H9 (cell line): Measurements from ENCODE around the gene NRCAM. TPM values are rescaled to one million over a fixed set of nuclear protein-coding genes. Genes with fewer than 3 reads are reported as not detected.

Source experiments
- DNase-seq: peaks from one replicate; pipeline ENCODE4 v3.0.0-alpha.2; 2017
- H2AFZ ChIP-seq: one replicate; pipeline ENCODE4 v1.6.1; 2013; ENCODE audit warnings: mild to moderate bottlenecking, low read length, control low read depth, moderate library complexity
- H2AK5ac ChIP-seq: 2 replicates; pipeline ENCODE4 v1.6.1; 2013; ENCODE audit warnings: low read length, control low read depth, mixed read lengths; ENCODE audit not compliant: insufficient read length
- H2BK120ac ChIP-seq: one replicate; pipeline ENCODE4 v1.6.1; 2013; ENCODE audit warnings: low read depth, mild to moderate bottlenecking, low read length, control low read depth, inconsistent platforms; ENCODE audit not compliant: poor library complexity, severe bottlenecking
- H2BK12ac ChIP-seq: 2 replicates; pipeline ENCODE4 v1.6.1; 2013; ENCODE audit warnings: low read length, control low read depth, mixed read lengths, low read depth; ENCODE audit not compliant: insufficient read length
- H2BK15ac ChIP-seq: 2 replicates; pipeline ENCODE4 v1.6.1; 2013; ENCODE audit warnings: low read depth, low read length, control low read depth
- H2BK20ac ChIP-seq: one replicate; pipeline ENCODE4 v1.6.1; 2013; ENCODE audit warnings: low read depth, mild to moderate bottlenecking, low read length, control low read depth, inconsistent platforms; ENCODE audit not compliant: poor library complexity, severe bottlenecking
- H2BK5ac ChIP-seq: 2 replicates; pipeline ENCODE4 v1.6.1; 2013; ENCODE audit warnings: low read length, control low read depth, mixed read lengths; ENCODE audit not compliant: insufficient read length
- H3K14ac ChIP-seq: 2 replicates; pipeline ENCODE4 v1.6.1; 2013; ENCODE audit warnings: low read length, control low read depth; ENCODE audit not compliant: insufficient read depth
- H3K18ac ChIP-seq: 2 replicates; pipeline ENCODE4 v1.6.1; 2013; ENCODE audit warnings: low read depth, mild to moderate bottlenecking, mixed read lengths, low read length, control low read depth; ENCODE audit not compliant: insufficient read length
- H3K23ac ChIP-seq: 2 replicates; pipeline ENCODE4 v1.6.1; 2013; ENCODE audit warnings: low read length, control low read depth, mixed read lengths, low read depth; ENCODE audit not compliant: insufficient read length
- H3K23me2 ChIP-seq: 2 replicates; pipeline ENCODE4 v1.6.1; 2013; ENCODE audit warnings: low read depth, mild to moderate bottlenecking, mixed read lengths, low read length, control low read depth; ENCODE audit not compliant: insufficient read length, poor library complexity, severe bottlenecking
- H3K27ac ChIP-seq: 2 replicates; pipeline ENCODE4 v1.5.1; 2013; ENCODE audit warnings: low read length, control low read depth, mixed read lengths, low read depth; ENCODE audit not compliant: insufficient read length
- H3K27me3 ChIP-seq: 2 replicates; pipeline ENCODE4 v1.6.1; 2013; ENCODE audit warnings: low read length, control low read depth, inconsistent platforms; ENCODE audit not compliant: insufficient read depth
- H3K4ac ChIP-seq: 2 replicates; pipeline ENCODE4 v1.6.1; 2013; ENCODE audit warnings: low read depth, mild to moderate bottlenecking, control low read depth, inconsistent platforms, low read length, moderate library complexity
- H3K4me1 ChIP-seq: 2 replicates; pipeline ENCODE4 v1.6.1; 2013; ENCODE audit warnings: low read length, control low read depth, inconsistent platforms; ENCODE audit not compliant: insufficient read depth
- H3K4me2 ChIP-seq: 2 replicates; pipeline ENCODE4 v1.6.1; 2013; ENCODE audit warnings: low read length, control low read depth, mixed read lengths; ENCODE audit not compliant: insufficient read length, insufficient read depth
- H3K56ac ChIP-seq: 2 replicates; pipeline ENCODE4 v1.6.1; 2013; ENCODE audit warnings: low read depth, mild to moderate bottlenecking, mixed read lengths, low read length, control low read depth; ENCODE audit not compliant: insufficient read length
- H3K79me1 ChIP-seq: 2 replicates; pipeline ENCODE4 v1.6.1; 2013; ENCODE audit warnings: low read depth, mild to moderate bottlenecking, moderate library complexity, low read length, control low read depth, inconsistent platforms; ENCODE audit not compliant: insufficient read depth, poor library complexity, severe bottlenecking
- H3K79me2 ChIP-seq: 2 replicates; pipeline ENCODE4 v1.6.1; 2013; ENCODE audit warnings: low read length, control low read depth, inconsistent platforms; ENCODE audit not compliant: insufficient read depth
- H3K9ac ChIP-seq: 2 replicates; pipeline ENCODE4 v1.6.1; 2013; ENCODE audit warnings: low read length, control low read depth, mixed read lengths; ENCODE audit not compliant: insufficient read length; ENCODE audit errors: extremely low read depth
- H3K9me3 ChIP-seq: one replicate; pipeline ENCODE4 v1.6.1; 2013; ENCODE audit warnings: low read depth, low read length, inconsistent platforms; ENCODE audit not compliant: control insufficient read depth
- H3T11ph ChIP-seq: one replicate; pipeline ENCODE4 v1.6.1; 2013; ENCODE audit warnings: mild to moderate bottlenecking, low read length, control low read depth, inconsistent platforms
- H4K20me1 ChIP-seq: one replicate; pipeline ENCODE4 v1.6.1; 2013; ENCODE audit not compliant: control insufficient read depth, insufficient read length, insufficient read depth
- H4K5ac ChIP-seq: 2 replicates; pipeline ENCODE4 v1.6.1; 2013; ENCODE audit warnings: low read depth, mild to moderate bottlenecking, mixed read lengths, low read length, control low read depth; ENCODE audit not compliant: insufficient read length
- H4K8ac ChIP-seq: replicated peaks from 2 replicates; pipeline ENCODE4 v1.6.1; 2013; ENCODE audit warnings: low read length, control low read depth, mixed read lengths, low read depth; ENCODE audit not compliant: insufficient read length
- H4K91ac ChIP-seq: 2 replicates; pipeline ENCODE4 v1.6.1; 2013; ENCODE audit warnings: low read depth, mild to moderate bottlenecking, moderate library complexity, mixed read lengths, low read length, control low read depth; ENCODE audit not compliant: insufficient read length
- H3K27ac Mint-ChIP-seq, 3 experiments: 2 replicates in 2 of 3; 3 replicates in 1 of 3; pipeline ENCODE4 v1.8.0; 2020 to 2021; ENCODE audit warnings: mixed read lengths in 3 of 3, mild to moderate bottlenecking in 1 of 3, moderate library complexity in 1 of 3
- H3K27me3 Mint-ChIP-seq: 2 replicates; pipeline ENCODE4 v1.8.0; 2021; ENCODE audit warnings: low read depth, mild to moderate bottlenecking, moderate library complexity, mixed read lengths
- H3K36me3 Mint-ChIP-seq, 3 experiments: 2 replicates in 2 of 3; 3 replicates in 1 of 3; pipeline ENCODE4 v1.8.0; 2020 to 2021; ENCODE audit warnings: low read depth in 3 of 3, mixed read lengths in 3 of 3; ENCODE audit not compliant: insufficient read depth in 1 of 3
- H3K4me1 Mint-ChIP-seq, 2 experiments: 2 replicates each; pipeline ENCODE4 v1.8.0; 2020; ENCODE audit warnings: mixed read lengths in 2 of 2
- H3K4me3 Mint-ChIP-seq, 2 experiments: 2 replicates in 1 of 2; 3 replicates in 1 of 2; pipeline ENCODE4 v1.8.0; 2020 to 2021; ENCODE audit warnings: mild to moderate bottlenecking in 2 of 2, mixed read lengths in 2 of 2, moderate library complexity in 1 of 2
- H3K9me3 Mint-ChIP-seq, 2 experiments: 2 replicates in 1 of 2; 3 replicates in 1 of 2; pipeline ENCODE4 v1.8.0; 2020; ENCODE audit warnings: mild to moderate bottlenecking in 2 of 2, mixed read lengths in 2 of 2, moderate library complexity in 1 of 2
- CTCF ChIP-seq: fragments of 200-600 bp; sonication (generic); conservative IDR thresholded peaks from 3 replicates; pipeline ENCODE4 v1.8.0; 2021; ENCODE audit warnings: antibody characterized with exemption, mild to moderate bottlenecking
- WGBS: extraction: QIAGEN DNeasy Blood & Tissue Kit; methylation state at CpG from one replicate; pipeline ENCODE4 v1.1.7; 2013; ENCODE audit warnings: missing lambda C conversion rate, low lambda C conversion rate, mixed read lengths; ENCODE audit not compliant: insufficient read length; ENCODE audit errors: extremely low coverage; 5-methylcytosine and 5-hydroxymethylcytosine counted together
- total RNA-seq: library from RNA; stranded (reverse); gene quantifications from 2 replicates; pipeline ENCODE4 v1.2.1, GENCODE V29; 2021

NRCAM gene
- total RNA-seq, 1 experiment from 2014 or later: 2.3 TPM

GRCh38 chr7:108367946-108368345 is 88.3 kb downstream of the NRCAM start:
- H2BK5ac ChIP-seq: no peak overlapping the region
- no peak overlapping the region for H3K18ac ChIP-seq
- no peaks in the 10 kb centered on the region for H3K27me3 Mint-ChIP-seq
- H4K5ac ChIP-seq: no peak overlapping the region
- no peak overlapping the region for H3K27ac ChIP-seq
- no peak overlapping the region for H3K4me3 Mint-ChIP-seq
- no peaks in the 10 kb centered on the region for H3K27me3 ChIP-seq
- no peaks in the 10 kb centered on the region for H3K4me1 Mint-ChIP-seq
- H2BK20ac ChIP-seq: no peak overlapping the region
- H3K14ac ChIP-seq: no peak overlapping the region
- H3K4ac ChIP-seq: no peak overlapping the region
- H3K79me1 ChIP-seq: no peaks in the 10 kb centered on the region
- H4K8ac ChIP-seq: no peak overlapping the region
- no peak overlapping the region for H3K56ac ChIP-seq
- H4K91ac ChIP-seq: no peak overlapping the region
- H3K23ac ChIP-seq: no peak overlapping the region
- no peak overlapping the region for H2AK5ac ChIP-seq
- no CpG with 5 or more reads among the region's 6 CpGs for WGBS
- DNase-seq: no peak
- no peak overlapping the region for H2BK120ac ChIP-seq
- H4K20me1 ChIP-seq: no peaks in the 10 kb centered on the region
- no peak overlapping the region for H3T11ph ChIP-seq
- no peak for TF ChIP-seq CTCF
- no peak overlapping the region for H2BK15ac ChIP-seq
- H3K27ac Mint-ChIP-seq: no peak overlapping the region
- H2BK12ac ChIP-seq: no peak overlapping the region
- H3K9ac ChIP-seq: no peak overlapping the region
- H3K4me1 ChIP-seq: no peaks in the 10 kb centered on the region
- no peaks in the 10 kb centered on the region for H3K9me3 ChIP-seq
- no peaks in the 10 kb centered on the region for H3K79me2 ChIP-seq
- peaks cover 0 to under 1% (median 0%) of the 10 kb centered on the region in 3 experiments; a peak in 1 of 7 replicates for H3K36me3 Mint-ChIP-seq
- H3K4me2 ChIP-seq: no peak overlapping the region
- H3K23me2 ChIP-seq: no peaks in the 10 kb centered on the region
- H2AFZ ChIP-seq: no peak overlapping the region
- H3K9me3 Mint-ChIP-seq: peaks cover 0 to 4% of the 10 kb centered on the region in 2 experiments; a peak in 1 of 5 replicates
